Neural cell (in vitro differentiated cells): ENCODE results near the gene SLIT3. TPM values are rescaled to one million over a fixed set of nuclear protein-coding genes. Genes with fewer than 3 reads are reported as not detected.

Source experiments
- H2AFZ ChIP-seq: fragments of 200-600, 300-800 bp; sonication (generic), shearing (Covaris generic); 2 replicates; pipeline ENCODE4 v1.6.0; 2014; ENCODE audit warnings: low read depth, mild to moderate bottlenecking, antibody characterized with exemption, low read length, moderate library complexity
- H3F3A ChIP-seq: fragments of 200-600 bp; shearing (Covaris generic); 2 replicates; pipeline ENCODE4 v1.6.1; 2016; ENCODE audit warnings: mild to moderate bottlenecking, moderate library complexity, mixed read lengths, antibody characterized with exemption, low read length; ENCODE audit not compliant: insufficient read depth, poor library complexity, severe bottlenecking
- H3K27ac ChIP-seq: fragments of 200-600, 300-800 bp; sonication (generic), shearing (Covaris generic); 2 replicates; pipeline ENCODE4 v1.5.1; 2014; ENCODE audit warnings: mild to moderate bottlenecking, low read length, moderate library complexity
- H3K27me3 ChIP-seq: fragments of 300-800, 200-600 bp; sonication (generic), shearing (Covaris generic); 2 replicates; pipeline ENCODE4 v1.6.0; 2014; ENCODE audit warnings: mild to moderate bottlenecking, low read depth, low read length, moderate library complexity; ENCODE audit not compliant: insufficient read depth
- H3K36me3 ChIP-seq: fragments of 300-800, 200-600 bp; sonication (generic), shearing (Covaris generic); 2 replicates; pipeline ENCODE4 v1.5.1; 2014; ENCODE audit warnings: mild to moderate bottlenecking, antibody characterized with exemption, low read length, moderate library complexity; ENCODE audit not compliant: insufficient read depth
- H3K4me2 ChIP-seq: fragments of 300-800, 200-600 bp; sonication (generic), shearing (Covaris generic); 2 replicates; pipeline ENCODE4 v1.6.0; 2014; ENCODE audit warnings: mild to moderate bottlenecking, low read length
- H3K4me3 ChIP-seq: fragments of 300-800, 200-600 bp; sonication (generic), shearing (Covaris generic); 2 replicates; pipeline ENCODE4 v1.5.1; 2014; ENCODE audit warnings: mild to moderate bottlenecking, low read length, moderate library complexity
- H3K79me2 ChIP-seq: fragments of 200-600 bp; shearing (Covaris generic); replicated peaks from 2 replicates; pipeline ENCODE4 v1.6.0; 2014; ENCODE audit warnings: mild to moderate bottlenecking, low read length, moderate library complexity; ENCODE audit not compliant: insufficient read depth
- H3K9ac ChIP-seq: fragments of 300-800, 200-600 bp; sonication (generic), shearing (Covaris generic); 2 replicates; pipeline ENCODE4 v1.6.1; 2016; ENCODE audit warnings: mild to moderate bottlenecking, low read length, mixed read lengths
- H3K9me2 ChIP-seq: fragments of 200-600 bp; shearing (Covaris generic); 2 replicates; pipeline ENCODE4 v1.6.1; 2016; ENCODE audit warnings: mild to moderate bottlenecking, low read length, mixed read lengths; ENCODE audit not compliant: insufficient read depth
- H3K9me3 ChIP-seq: fragments of 200-600, 300-800 bp; sonication (generic), shearing (Covaris generic); 2 replicates; pipeline ENCODE4 v1.6.1; 2016; ENCODE audit warnings: mild to moderate bottlenecking, mixed run types, low read length, moderate library complexity, mixed read lengths
- H4K20me1 ChIP-seq: fragments of 200-600 bp; shearing (Covaris generic); 2 replicates; pipeline ENCODE4 v1.6.1; 2016; ENCODE audit warnings: mild to moderate bottlenecking, mixed run types; ENCODE audit not compliant: insufficient read depth
- EP300 ChIP-seq: fragments of 450-650 bp; conservative IDR thresholded peaks from 2 replicates; pipeline ENCODE4 v1.6.1; 2014; ENCODE audit warnings: antibody characterized with exemption, mild to moderate bottlenecking, moderate library complexity; ENCODE audit not compliant: poor library complexity, severe bottlenecking
- EZH2 ChIP-seq: fragments of 200-600, 300-800 bp; shearing (Covaris generic), sonication (generic); IDR thresholded peaks from 2 replicates; pipeline ENCODE4 v1.6.1; 2014; ENCODE audit warnings: antibody characterized with exemption, low read length, borderline replicate concordance, mild to moderate bottlenecking; ENCODE audit not compliant: insufficient read depth, poor library complexity, severe bottlenecking
- MXI1 ChIP-seq: fragments of 450-650 bp; conservative IDR thresholded peaks from 2 replicates; pipeline ENCODE4 v1.6.1; 2014; ENCODE audit warnings: antibody characterized with exemption, mild to moderate bottlenecking; ENCODE audit not compliant: poor library complexity, severe bottlenecking
- POLR2AphosphoS5 ChIP-seq: IDR thresholded peaks from 2 replicates; pipeline ENCODE4 v1.6.1; 2012
- RAD21 ChIP-seq: fragments of 450-650 bp; conservative IDR thresholded peaks from 2 replicates; pipeline ENCODE4 v1.6.1; 2014; ENCODE audit warnings: antibody characterized with exemption, mild to moderate bottlenecking, moderate library complexity
- REST ChIP-seq: IDR thresholded peaks from 2 replicates; pipeline ENCODE4 v1.6.1; 2012; ENCODE audit warnings: borderline replicate concordance
- SMC3 ChIP-seq: fragments of 450-650 bp; conservative IDR thresholded peaks from 2 replicates; pipeline ENCODE4 v1.6.1; 2014; ENCODE audit warnings: antibody characterized with exemption, mild to moderate bottlenecking, moderate library complexity; ENCODE audit not compliant: poor library complexity
- TAF1 ChIP-seq: IDR thresholded peaks from 2 replicates; pipeline ENCODE4 v1.6.1; 2012; ENCODE audit warnings: low read depth
- polyA plus RNA-seq: library from polyadenylated mRNA; depleted of rRNA; stranded (reverse); fragments of >200 nt; gene quantifications from 2 replicates; pipeline ENCODE4 v1.2.3, GENCODE V29; 2014
- TF ChIP-seq, protein P1 (sequence below): fragments of 450-650 bp; IDR thresholded peaks from 2 replicates; pipeline ENCODE4 v1.5.1; 2014; ENCODE audit warnings: antibody characterized with exemption, mild to moderate bottlenecking, moderate library complexity; ENCODE audit not compliant: poor library complexity, severe bottlenecking

The SLIT3 gene
- polyA plus RNA-seq, 1 donor from 2014 or later, result 1.2 TPM

GRCh38 chr5:169219961-169220360 is 81.0 kb downstream of the SLIT3 start:
- Histone ChIP-seq H3K27ac (no peak overlapping the region), H2AFZ (no peak overlapping the region), H3K79me2 (no peaks in the 10 kb centered on the region), H3K27me3 (no peaks in the 10 kb centered on the region), H3K9ac (no peak overlapping the region), H3K4me2 (no peak overlapping the region), H3K4me3 (no peak overlapping the region), H4K20me1 (no peaks in the 10 kb centered on the region), H3K9me3 (no peaks in the 10 kb centered on the region), H3F3A (no peaks in the 10 kb centered on the region), H3K36me3 (no peaks in the 10 kb centered on the region), H3K9me2 (no peaks in the 10 kb centered on the region)
- no peak for TF ChIP-seq MXI1
- no peak for TF ChIP-seq REST
- TF ChIP-seq SMC3, result no peak
- TF ChIP-seq EZH2, result no peak
- TF ChIP-seq POLR2AphosphoS5, result no peak

GRCh38 chr5:169219351-169219750 is 81.6 kb downstream of the SLIT3 start:
- no peaks in the 10 kb centered on the region for H3K27me3 ChIP-seq
- no peaks in the 10 kb centered on the region for H3K9me2 ChIP-seq
- no peaks in the 10 kb centered on the region for H3F3A ChIP-seq
- no peak overlapping the region for H3K4me2 ChIP-seq
- no peak overlapping the region for H3K4me3 ChIP-seq
- no peak overlapping the region for H3K9ac ChIP-seq
- H2AFZ ChIP-seq, result no peak overlapping the region
- no peaks in the 10 kb centered on the region for H4K20me1 ChIP-seq
- no peaks in the 10 kb centered on the region for H3K79me2 ChIP-seq
- H3K36me3 ChIP-seq, result no peaks in the 10 kb centered on the region
- no peaks in the 10 kb centered on the region for H3K9me3 ChIP-seq
- H3K27ac ChIP-seq, result no peak overlapping the region
- no peak for TF ChIP-seq EP300
- TF ChIP-seq MXI1, result no peak
- no peak for TF ChIP-seq SMC3
- no peak for TF ChIP-seq TAF1
- no peak for TF ChIP-seq REST
- TF ChIP-seq RAD21, result no peak
- TF ChIP-seq, protein P1, sequence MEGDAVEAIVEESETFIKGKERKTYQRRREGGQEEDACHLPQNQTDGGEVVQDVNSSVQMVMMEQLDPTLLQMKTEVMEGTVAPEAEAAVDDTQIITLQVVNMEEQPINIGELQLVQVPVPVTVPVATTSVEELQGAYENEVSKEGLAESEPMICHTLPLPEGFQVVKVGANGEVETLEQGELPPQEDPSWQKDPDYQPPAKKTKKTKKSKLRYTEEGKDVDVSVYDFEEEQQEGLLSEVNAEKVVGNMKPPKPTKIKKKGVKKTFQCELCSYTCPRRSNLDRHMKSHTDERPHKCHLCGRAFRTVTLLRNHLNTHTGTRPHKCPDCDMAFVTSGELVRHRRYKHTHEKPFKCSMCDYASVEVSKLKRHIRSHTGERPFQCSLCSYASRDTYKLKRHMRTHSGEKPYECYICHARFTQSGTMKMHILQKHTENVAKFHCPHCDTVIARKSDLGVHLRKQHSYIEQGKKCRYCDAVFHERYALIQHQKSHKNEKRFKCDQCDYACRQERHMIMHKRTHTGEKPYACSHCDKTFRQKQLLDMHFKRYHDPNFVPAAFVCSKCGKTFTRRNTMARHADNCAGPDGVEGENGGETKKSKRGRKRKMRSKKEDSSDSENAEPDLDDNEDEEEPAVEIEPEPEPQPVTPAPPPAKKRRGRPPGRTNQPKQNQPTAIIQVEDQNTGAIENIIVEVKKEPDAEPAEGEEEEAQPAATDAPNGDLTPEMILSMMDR, result no peak
- TF ChIP-seq POLR2AphosphoS5, result no peak
- TF ChIP-seq EZH2, result no peak
